ENCODE measurements around the gene LRRC8A. TPM values are rescaled to one million over a fixed set of nuclear protein-coding genes. Genes with fewer than 3 reads are reported as not detected.

Gene LRRC8A
- total RNA-seq, 1 experiment from 2014 or later = 22.0 TPM

DNA sequence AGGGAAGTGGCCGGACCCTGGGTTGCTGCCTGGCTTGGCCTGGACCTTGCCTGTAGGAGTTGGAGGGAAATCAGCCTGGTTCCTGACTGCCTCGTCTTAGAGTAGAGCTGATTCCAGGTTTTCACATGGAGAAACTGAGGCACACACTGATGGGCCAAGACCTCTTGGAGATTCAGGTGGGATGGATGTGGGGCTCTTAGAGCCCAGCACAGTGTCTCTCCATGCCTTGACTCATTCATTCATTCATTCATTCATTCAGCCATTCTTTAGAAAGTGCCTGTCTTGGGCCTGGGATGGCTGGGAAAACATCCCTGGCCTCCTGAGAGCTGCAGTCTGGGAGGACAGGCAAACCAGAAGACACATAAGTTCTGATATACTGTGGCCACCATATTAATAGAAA, 2.2 kb downstream of the LRRC8A start:
- H3K27me3 ChIP-seq (ENCODE audit: insufficient read depth, low read length) = no peaks in the 10 kb centered on the region
- TF ChIP-seq EZH2 (IDR thresholded peaks at IDR 0.05) (no peak), CEBPB (IDR thresholded peaks at IDR 0.05; ENCODE audit: low read depth) (no peak), EZH2phosphoT487 (IDR thresholded peaks at IDR 0.05; ENCODE audit: borderline replicate concordance) (no peak), JUND (IDR thresholded peaks at IDR 0.05) (no peak), POLR2A (IDR thresholded peaks at IDR 0.05; ENCODE audit: borderline replicate concordance, extremely low read depth, insufficient read depth, insufficient read length) (no peak), YY1 (IDR thresholded peaks at IDR 0.05; ENCODE audit: extremely low read depth, insufficient replicate concordance, low read depth, low read length) (no peak), ELF1 (IDR thresholded peaks at IDR 0.05; ENCODE audit: borderline replicate concordance, low read depth) (no peak), SRF (IDR thresholded peaks at IDR 0.05; ENCODE audit: low read depth) (no peak), ZFX (IDR thresholded peaks at IDR 0.05) (no peak), CBX3 (IDR thresholded peaks at IDR 0.05; ENCODE audit: low read depth) (no peak)
- TF ChIP-seq, protein P1, sequence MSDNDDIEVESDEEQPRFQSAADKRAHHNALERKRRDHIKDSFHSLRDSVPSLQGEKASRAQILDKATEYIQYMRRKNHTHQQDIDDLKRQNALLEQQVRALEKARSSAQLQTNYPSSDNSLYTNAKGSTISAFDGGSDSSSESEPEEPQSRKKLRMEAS (IDR thresholded peaks at IDR 0.05) = no peak
- TF ChIP-seq, protein P2, sequence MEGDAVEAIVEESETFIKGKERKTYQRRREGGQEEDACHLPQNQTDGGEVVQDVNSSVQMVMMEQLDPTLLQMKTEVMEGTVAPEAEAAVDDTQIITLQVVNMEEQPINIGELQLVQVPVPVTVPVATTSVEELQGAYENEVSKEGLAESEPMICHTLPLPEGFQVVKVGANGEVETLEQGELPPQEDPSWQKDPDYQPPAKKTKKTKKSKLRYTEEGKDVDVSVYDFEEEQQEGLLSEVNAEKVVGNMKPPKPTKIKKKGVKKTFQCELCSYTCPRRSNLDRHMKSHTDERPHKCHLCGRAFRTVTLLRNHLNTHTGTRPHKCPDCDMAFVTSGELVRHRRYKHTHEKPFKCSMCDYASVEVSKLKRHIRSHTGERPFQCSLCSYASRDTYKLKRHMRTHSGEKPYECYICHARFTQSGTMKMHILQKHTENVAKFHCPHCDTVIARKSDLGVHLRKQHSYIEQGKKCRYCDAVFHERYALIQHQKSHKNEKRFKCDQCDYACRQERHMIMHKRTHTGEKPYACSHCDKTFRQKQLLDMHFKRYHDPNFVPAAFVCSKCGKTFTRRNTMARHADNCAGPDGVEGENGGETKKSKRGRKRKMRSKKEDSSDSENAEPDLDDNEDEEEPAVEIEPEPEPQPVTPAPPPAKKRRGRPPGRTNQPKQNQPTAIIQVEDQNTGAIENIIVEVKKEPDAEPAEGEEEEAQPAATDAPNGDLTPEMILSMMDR (IDR thresholded peaks at IDR 0.05 in 2 of 3, conservative IDR thresholded peaks at IDR 0.05 in 1 of 3; ENCODE audit: borderline replicate concordance in 1 of 3, insufficient read depth in 1 of 3, low read depth in 2 of 3, low read length in 2 of 3) = no peak
- TF ChIP-seq, protein P3, sequence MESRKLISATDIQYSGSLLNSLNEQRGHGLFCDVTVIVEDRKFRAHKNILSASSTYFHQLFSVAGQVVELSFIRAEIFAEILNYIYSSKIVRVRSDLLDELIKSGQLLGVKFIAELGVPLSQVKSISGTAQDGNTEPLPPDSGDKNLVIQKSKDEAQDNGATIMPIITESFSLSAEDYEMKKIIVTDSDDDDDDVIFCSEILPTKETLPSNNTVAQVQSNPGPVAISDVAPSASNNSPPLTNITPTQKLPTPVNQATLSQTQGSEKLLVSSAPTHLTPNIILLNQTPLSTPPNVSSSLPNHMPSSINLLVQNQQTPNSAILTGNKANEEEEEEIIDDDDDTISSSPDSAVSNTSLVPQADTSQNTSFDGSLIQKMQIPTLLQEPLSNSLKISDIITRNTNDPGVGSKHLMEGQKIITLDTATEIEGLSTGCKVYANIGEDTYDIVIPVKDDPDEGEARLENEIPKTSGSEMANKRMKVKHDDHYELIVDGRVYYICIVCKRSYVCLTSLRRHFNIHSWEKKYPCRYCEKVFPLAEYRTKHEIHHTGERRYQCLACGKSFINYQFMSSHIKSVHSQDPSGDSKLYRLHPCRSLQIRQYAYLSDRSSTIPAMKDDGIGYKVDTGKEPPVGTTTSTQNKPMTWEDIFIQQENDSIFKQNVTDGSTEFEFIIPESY (IDR thresholded peaks at IDR 0.05; ENCODE audit: extremely low read depth, insufficient replicate concordance, low read length) = no peak
- TF ChIP-seq, protein P4, sequence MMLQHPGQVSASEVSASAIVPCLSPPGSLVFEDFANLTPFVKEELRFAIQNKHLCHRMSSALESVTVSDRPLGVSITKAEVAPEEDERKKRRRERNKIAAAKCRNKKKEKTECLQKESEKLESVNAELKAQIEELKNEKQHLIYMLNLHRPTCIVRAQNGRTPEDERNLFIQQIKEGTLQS (IDR thresholded peaks at IDR 0.05) = no peak
- H2AFZ ChIP-seq (ENCODE audit: low read depth, low read length, poor library complexity, severe bottlenecking) = no peak overlapping the region
- intact Hi-C loops (cut with micrococcal nuclease) = loop anchor here (5.0 kb wide), 2 partner anchors 152 to 247 kb away; no protein-coding TSS in a partner anchor
- no peak for DNase-seq (ENCODE audit: low read depth, low spot score)
- no peaks in the 10 kb centered on the region for H4K20me1 ChIP-seq (ENCODE audit: insufficient read depth)
- H3K4me3 ChIP-seq (replicated peaks in 1 of 2; ENCODE audit: low read depth in 1 of 2, low read length in 2 of 2) = no peak overlapping the region
- H3K9me3 ChIP-seq (ENCODE audit: control insufficient read depth in 1 of 2, insufficient read depth in 1 of 2, low read depth in 1 of 2, low read length in 2 of 2) = no peaks in the 10 kb centered on the region
- H3K27ac ChIP-seq (ENCODE audit: low read depth, low read length) = no peak overlapping the region
- ChIA-PET POLR2A (no interaction called here), RAD21 (ENCODE audit: low non-redundant PET in 1 of 2, low total read pairs in 2 of 2, uncharacterized antibody in 2 of 2, unreplicated experiment in 2 of 2) (no interaction called here), CTCF (no interaction called here)
- no TSS peak for BruUV-seq (replicated peaks)
- peaks cover 5 to 7% of the 10 kb centered on the region in 2 experiments; a peak in 3 of 4 replicates for H3K36me3 ChIP-seq (ENCODE audit: control insufficient read depth in 1 of 2, insufficient read depth in 2 of 2, low read length in 2 of 2)
- H3K9me2 ChIP-seq (ENCODE audit: insufficient read depth) = no peaks in the 10 kb centered on the region
- peaks cover 35% of the 10 kb centered on the region for H3K79me2 ChIP-seq (ENCODE audit: insufficient read depth, low read length)
- no peak overlapping the region for H3K9ac ChIP-seq (ENCODE audit: low read length)
- H3K4me2 ChIP-seq (ENCODE audit: low read length) = peak overlapping the region; percentile 99; the same call in 1 of the 2 replicates
- ATAC-seq = no peak
- H3K4me1 ChIP-seq (ENCODE audit: control insufficient read depth in 1 of 2, insufficient read depth in 2 of 2, low read length in 2 of 2) = peaks cover 7 to 25% of the 10 kb centered on the region in 2 experiments; a peak in 2 of 4 replicates
